ENCODE results near the gene SDF4.

DNA sequence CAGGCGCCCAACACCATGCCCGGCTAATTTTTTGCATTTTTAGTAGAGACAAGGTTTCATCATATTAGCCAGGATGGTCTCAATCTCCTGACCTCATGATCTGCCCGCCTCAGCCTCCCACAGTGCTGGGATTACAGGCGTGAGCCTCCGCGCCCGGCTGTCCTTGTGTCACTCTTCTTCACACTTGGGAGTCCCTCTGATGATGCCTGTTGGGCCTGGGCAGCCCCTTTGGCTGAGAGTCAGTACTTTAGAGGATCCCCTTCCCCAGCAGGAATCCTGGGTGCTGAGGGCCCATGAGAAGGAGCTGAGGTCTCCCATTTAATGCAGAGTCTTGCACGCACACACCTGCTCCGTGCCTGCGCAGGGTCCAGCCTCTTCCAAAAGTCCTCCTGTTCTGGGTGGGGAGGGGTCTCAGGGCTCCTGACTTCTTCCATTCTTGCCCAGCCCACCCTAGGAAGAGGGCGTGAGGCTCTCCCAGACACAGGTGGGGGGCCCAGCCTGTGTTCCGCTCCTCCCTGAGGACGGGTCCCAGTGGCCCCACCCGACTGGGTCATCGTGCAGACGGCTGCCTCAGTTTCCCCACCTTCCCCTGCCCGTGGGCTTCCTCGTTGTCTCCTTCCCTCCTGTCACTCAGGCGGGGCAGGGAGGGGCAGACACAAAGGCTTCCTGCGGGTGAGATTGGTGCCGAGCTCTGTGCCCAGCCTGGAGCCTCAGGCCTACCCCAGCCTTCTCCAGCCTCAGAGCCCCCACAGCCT lies 54.2 kb downstream of the SDF4 start:
- TF ChIP-seq, protein P1, sequence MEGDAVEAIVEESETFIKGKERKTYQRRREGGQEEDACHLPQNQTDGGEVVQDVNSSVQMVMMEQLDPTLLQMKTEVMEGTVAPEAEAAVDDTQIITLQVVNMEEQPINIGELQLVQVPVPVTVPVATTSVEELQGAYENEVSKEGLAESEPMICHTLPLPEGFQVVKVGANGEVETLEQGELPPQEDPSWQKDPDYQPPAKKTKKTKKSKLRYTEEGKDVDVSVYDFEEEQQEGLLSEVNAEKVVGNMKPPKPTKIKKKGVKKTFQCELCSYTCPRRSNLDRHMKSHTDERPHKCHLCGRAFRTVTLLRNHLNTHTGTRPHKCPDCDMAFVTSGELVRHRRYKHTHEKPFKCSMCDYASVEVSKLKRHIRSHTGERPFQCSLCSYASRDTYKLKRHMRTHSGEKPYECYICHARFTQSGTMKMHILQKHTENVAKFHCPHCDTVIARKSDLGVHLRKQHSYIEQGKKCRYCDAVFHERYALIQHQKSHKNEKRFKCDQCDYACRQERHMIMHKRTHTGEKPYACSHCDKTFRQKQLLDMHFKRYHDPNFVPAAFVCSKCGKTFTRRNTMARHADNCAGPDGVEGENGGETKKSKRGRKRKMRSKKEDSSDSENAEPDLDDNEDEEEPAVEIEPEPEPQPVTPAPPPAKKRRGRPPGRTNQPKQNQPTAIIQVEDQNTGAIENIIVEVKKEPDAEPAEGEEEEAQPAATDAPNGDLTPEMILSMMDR (conservative IDR thresholded peaks at IDR 0.05 in 1 of 2, IDR thresholded peaks at IDR 0.05 in 1 of 2; ENCODE audit: low read depth in 1 of 2, low read length in 2 of 2), result no peak
- no peak for TF ChIP-seq EZH2 (IDR thresholded peaks at IDR 0.05; ENCODE audit: low read length, missing control alignments)

Data from fibroblast of lung (primary cell).